ENCODE measurements around the gene RAB6A. TPM values are rescaled to one million over a fixed set of nuclear protein-coding genes. Genes with fewer than 3 reads are reported as not detected.

The RAB6A gene
- total RNA-seq, 1 experiment from 2014 or later, result 121 TPM

DNA sequence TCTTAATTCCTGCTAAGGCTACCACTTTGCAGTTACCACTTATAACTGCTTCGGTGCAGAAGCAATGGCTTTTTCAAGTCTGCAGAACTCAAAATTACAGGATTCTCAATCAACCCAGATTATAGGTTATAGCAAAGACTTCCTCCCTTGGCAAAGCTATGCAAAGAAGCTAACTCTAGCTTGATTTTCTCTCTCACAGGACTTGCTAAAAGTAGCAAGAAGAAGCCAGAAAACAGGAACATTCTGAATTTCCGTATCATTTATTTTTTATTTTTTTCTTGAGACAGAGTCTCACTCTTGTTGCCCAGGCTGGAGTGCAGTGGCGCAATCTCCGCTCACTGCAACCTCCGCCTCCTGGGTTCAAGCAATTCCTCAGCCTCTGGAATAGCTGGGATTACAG, 125.2 kb downstream of the RAB6A start:
- no peaks in the 10 kb centered on the region for H3K9me2 ChIP-seq (ENCODE audit: insufficient read depth)
- no peak overlapping the region for H2AFZ ChIP-seq (ENCODE audit: low read depth, low read length, poor library complexity, severe bottlenecking)
- H3K4me3 ChIP-seq (replicated peaks in 1 of 2; ENCODE audit: low read depth in 1 of 2, low read length in 2 of 2), result no peak overlapping the region
- H4K20me1 ChIP-seq (ENCODE audit: insufficient read depth), result no peaks in the 10 kb centered on the region
- POLR2A ChIA-PET, result no interaction called here
- no peak overlapping the region for H3K9ac ChIP-seq (ENCODE audit: low read length)
- no peaks in the 10 kb centered on the region for H3K27me3 ChIP-seq (ENCODE audit: insufficient read depth, low read length)
- intact Hi-C loops (cut with micrococcal nuclease), result no loop called here
- H3K36me3 ChIP-seq (ENCODE audit: control insufficient read depth in 1 of 2, insufficient read depth in 2 of 2, low read length in 2 of 2), result no peaks in the 10 kb centered on the region
- TF ChIP-seq ZFX (IDR thresholded peaks at IDR 0.05), result no peak
- TF ChIP-seq EGR1 (IDR thresholded peaks at IDR 0.05; ENCODE audit: low read depth), result no peak
- no peak for TF ChIP-seq POLR2AphosphoS5 (IDR thresholded peaks at IDR 0.05; ENCODE audit: low read depth, low read length)
- no peak for TF ChIP-seq SRF (IDR thresholded peaks at IDR 0.05; ENCODE audit: low read depth)
- no peak for TF ChIP-seq POLR2A (IDR thresholded peaks at IDR 0.05; ENCODE audit: borderline replicate concordance, extremely low read depth, insufficient read depth, insufficient read length)
- TF ChIP-seq, protein P1, sequence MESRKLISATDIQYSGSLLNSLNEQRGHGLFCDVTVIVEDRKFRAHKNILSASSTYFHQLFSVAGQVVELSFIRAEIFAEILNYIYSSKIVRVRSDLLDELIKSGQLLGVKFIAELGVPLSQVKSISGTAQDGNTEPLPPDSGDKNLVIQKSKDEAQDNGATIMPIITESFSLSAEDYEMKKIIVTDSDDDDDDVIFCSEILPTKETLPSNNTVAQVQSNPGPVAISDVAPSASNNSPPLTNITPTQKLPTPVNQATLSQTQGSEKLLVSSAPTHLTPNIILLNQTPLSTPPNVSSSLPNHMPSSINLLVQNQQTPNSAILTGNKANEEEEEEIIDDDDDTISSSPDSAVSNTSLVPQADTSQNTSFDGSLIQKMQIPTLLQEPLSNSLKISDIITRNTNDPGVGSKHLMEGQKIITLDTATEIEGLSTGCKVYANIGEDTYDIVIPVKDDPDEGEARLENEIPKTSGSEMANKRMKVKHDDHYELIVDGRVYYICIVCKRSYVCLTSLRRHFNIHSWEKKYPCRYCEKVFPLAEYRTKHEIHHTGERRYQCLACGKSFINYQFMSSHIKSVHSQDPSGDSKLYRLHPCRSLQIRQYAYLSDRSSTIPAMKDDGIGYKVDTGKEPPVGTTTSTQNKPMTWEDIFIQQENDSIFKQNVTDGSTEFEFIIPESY (IDR thresholded peaks at IDR 0.05; ENCODE audit: extremely low read depth, insufficient replicate concordance, low read length), result no peak
- no peak for TF ChIP-seq TCF7L2 (IDR thresholded peaks at IDR 0.05; ENCODE audit: borderline replicate concordance, extremely low read depth, insufficient read depth, insufficient read length)
- no peak for TF ChIP-seq CBX3 (IDR thresholded peaks at IDR 0.05; ENCODE audit: low read depth)
- no peak for TF ChIP-seq EZH2phosphoT487 (IDR thresholded peaks at IDR 0.05; ENCODE audit: borderline replicate concordance)
- no peak for TF ChIP-seq SIN3A (IDR thresholded peaks at IDR 0.05; ENCODE audit: low read depth)
- TF ChIP-seq, protein P2, sequence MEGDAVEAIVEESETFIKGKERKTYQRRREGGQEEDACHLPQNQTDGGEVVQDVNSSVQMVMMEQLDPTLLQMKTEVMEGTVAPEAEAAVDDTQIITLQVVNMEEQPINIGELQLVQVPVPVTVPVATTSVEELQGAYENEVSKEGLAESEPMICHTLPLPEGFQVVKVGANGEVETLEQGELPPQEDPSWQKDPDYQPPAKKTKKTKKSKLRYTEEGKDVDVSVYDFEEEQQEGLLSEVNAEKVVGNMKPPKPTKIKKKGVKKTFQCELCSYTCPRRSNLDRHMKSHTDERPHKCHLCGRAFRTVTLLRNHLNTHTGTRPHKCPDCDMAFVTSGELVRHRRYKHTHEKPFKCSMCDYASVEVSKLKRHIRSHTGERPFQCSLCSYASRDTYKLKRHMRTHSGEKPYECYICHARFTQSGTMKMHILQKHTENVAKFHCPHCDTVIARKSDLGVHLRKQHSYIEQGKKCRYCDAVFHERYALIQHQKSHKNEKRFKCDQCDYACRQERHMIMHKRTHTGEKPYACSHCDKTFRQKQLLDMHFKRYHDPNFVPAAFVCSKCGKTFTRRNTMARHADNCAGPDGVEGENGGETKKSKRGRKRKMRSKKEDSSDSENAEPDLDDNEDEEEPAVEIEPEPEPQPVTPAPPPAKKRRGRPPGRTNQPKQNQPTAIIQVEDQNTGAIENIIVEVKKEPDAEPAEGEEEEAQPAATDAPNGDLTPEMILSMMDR (IDR thresholded peaks at IDR 0.05 in 2 of 3, conservative IDR thresholded peaks at IDR 0.05 in 1 of 3; ENCODE audit: borderline replicate concordance in 1 of 3, insufficient read depth in 1 of 3, low read depth in 2 of 3, low read length in 2 of 3), result no peak
- TF ChIP-seq EZH2 (IDR thresholded peaks at IDR 0.05), result no peak
- no peak for TF ChIP-seq SP1 (IDR thresholded peaks at IDR 0.05; ENCODE audit: low read depth)
- no TSS peak for BruUV-seq (replicated peaks)
- no peaks in the 10 kb centered on the region for H3K9me3 ChIP-seq (ENCODE audit: control insufficient read depth in 1 of 2, insufficient read depth in 1 of 2, low read depth in 1 of 2, low read length in 2 of 2)
- RAD21 ChIA-PET (ENCODE audit: low non-redundant PET in 1 of 2, low total read pairs in 2 of 2, uncharacterized antibody in 2 of 2, unreplicated experiment in 2 of 2), result interaction anchor here in 1 of 2 experiments (1.1 kb wide), 1 partner anchor 10 kb away, joined by 4 read pairs; no protein-coding TSS in a partner anchor
- H3K79me2 ChIP-seq (ENCODE audit: insufficient read depth, low read length), result no peaks in the 10 kb centered on the region
- H3K27ac ChIP-seq (ENCODE audit: low read depth, low read length), result no peak overlapping the region
- H3K4me1 ChIP-seq (ENCODE audit: control insufficient read depth in 1 of 2, insufficient read depth in 2 of 2, low read length in 2 of 2), result no peaks in the 10 kb centered on the region
- CTCF ChIA-PET, result interaction anchor here (2.3 kb wide), 1 partner anchor 10 kb away, joined by 19 read pairs; no protein-coding TSS in a partner anchor
- DNase-seq (ENCODE audit: low read depth, low spot score) (no peak), ATAC-seq (no peak)
- no peak overlapping the region for H3K4me2 ChIP-seq (ENCODE audit: low read length)
